ENCODE results near the gene FOXO6. TPM values are rescaled to one million over a fixed set of nuclear protein-coding genes. Genes with fewer than 3 reads are reported as not detected.

Gene FOXO6
- total and polyA plus RNA-seq, 12 donors: 0.30 to 2.6 (median 1.3) TPM

GRCh38 chr1:41383094-41383852 is 22.0 kb downstream of the FOXO6 start:
- intact Hi-C loops (cut with DNase I): no loop called here
- peaks cover 0 to 74% (median 5%) of the 10 kb centered on the region in 7 donors for H3K27me3 ChIP-seq
- no peak for TF ChIP-seq CTCF (IDR thresholded peaks at IDR 0.05)
- H3K36me3 ChIP-seq: peaks cover 0 to 4% (median 0%) of the 10 kb centered on the region in 9 donors
- WGBS, 2 donors: 38 to 41% methylated on average over 45 of the region's 45 CpGs
- H3K9me3 ChIP-seq: no peaks in the 10 kb centered on the region
- ATAC-seq (no peak), DNase-seq (no peak)
- peak overlapping the region; percentile 35 to 66 (median 56) for H3K4me3 ChIP-seq
- H3K27ac ChIP-seq: peak overlapping the region in 9 of 10 donors; percentile 66 to 93 (median 83)
- peaks cover 6 to 60% (median 32%) of the 10 kb centered on the region in 9 donors for H3K4me1 ChIP-seq

- Histone ChIP-seq H3K27me3 (peaks cover 0 to 70% (median 5%) of the 10 kb centered on the region in 7 donors), H3K27ac (no peak overlapping the region), H3K36me3 (no peaks in the 10 kb centered on the region), H3K4me3 (no peak overlapping the region), H3K4me1 (peaks cover 6 to 69% (median 36%) of the 10 kb centered on the region in 9 donors), H3K9me3 (no peaks in the 10 kb centered on the region)
- ATAC-seq (no peak), DNase-seq (no peak)
- TF ChIP-seq CTCF (IDR thresholded peaks at IDR 0.05): no peak
- intact Hi-C loops (cut with DNase I): no loop called here
These were observed 23.3 kb downstream of the FOXO6 start for GRCh38 chr1:41384579-41384978.

- intact Hi-C loops (cut with DNase I): no loop called here
- TF ChIP-seq CTCF (IDR thresholded peaks at IDR 0.05): no peak
- no peak overlapping the region for H3K4me3 ChIP-seq
- peaks cover 6 to 60% (median 32%) of the 10 kb centered on the region in 9 donors for H3K4me1 ChIP-seq
- H3K9me3 ChIP-seq: no peaks in the 10 kb centered on the region
- H3K36me3 ChIP-seq: no peaks in the 10 kb centered on the region
- H3K27me3 ChIP-seq: peaks cover 0 to 61% (median 5%) of the 10 kb centered on the region in 7 donors
- ATAC-seq: no peak
- 67 to 68% methylated on average over 12 of the region's 12 CpGs for WGBS, 2 donors
- no peak overlapping the region for H3K27ac ChIP-seq
- no peak for DNase-seq
These were observed 24.4 kb downstream of the FOXO6 start for GRCh38 chr1:41385398-41386195.

- H3K4me3 ChIP-seq: no peak overlapping the region
- intact Hi-C loops (cut with DNase I): no loop called here
- H3K9me3 ChIP-seq: no peaks in the 10 kb centered on the region
- H3K27ac ChIP-seq: no peak overlapping the region
- H3K27me3 ChIP-seq: peaks cover 0 to 55% (median 4%) of the 10 kb centered on the region in 7 donors
- DNase-seq: no peak
- ATAC-seq: no peak
- peaks cover 6 to 55% (median 27%) of the 10 kb centered on the region in 9 donors for H3K4me1 ChIP-seq
- WGBS, 2 donors: 65 to 70% methylated on average over 7 of the region's 7 CpGs
- no peak for TF ChIP-seq CTCF (IDR thresholded peaks at IDR 0.05)
- no peaks in the 10 kb centered on the region for H3K36me3 ChIP-seq
These were observed 25.0 kb downstream of the FOXO6 start for GRCh38 chr1:41386196-41386663.
